K562 (cell line): ENCODE results near the gene RAI14. TPM values are rescaled to one million over a fixed set of nuclear protein-coding genes. Genes with fewer than 3 reads are reported as not detected.

Experiments
- BRD9 ChIP-seq: fragments of 450-650 bp; IDR thresholded peaks from 2 replicates; pipeline ENCODE4 v1.6.1; 2018; ENCODE audit warnings: low read depth; ENCODE audit not compliant: partially characterized antibody
- CREB1 ChIP-seq, 2 experiments: sonication (generic) in 1 of 2; formaldehyde crosslinking in 1 of 2; IDR thresholded peaks; 2 replicates each; pipeline versions ENCODE4 v1.6.1 to v1.8.0; 2012 to 2022; ENCODE audit warnings: inconsistent platforms in 1 of 2, mild to moderate bottlenecking in 1 of 2, missing genetic modification reagents in 1 of 2, moderate library complexity in 1 of 2
- FOXK2 ChIP-seq, 2 experiments: fragments of 450-650 bp; IDR thresholded peaks in 1 of 2; conservative IDR thresholded peaks in 1 of 2; 2 replicates each; pipeline ENCODE4 v1.6.1; 2016; ENCODE audit warnings: low read depth in 2 of 2, mild to moderate bottlenecking in 1 of 2
- GTF2E2 ChIP-seq: fragments of 200-800 bp; sonication (Bioruptor generic); IDR thresholded peaks from 2 replicates; pipeline ENCODE4 v1.6.1; 2016; ENCODE audit warnings: missing genetic modification characterization, missing compliant biosample characterization
- HDAC2 ChIP-seq: fragments of 450-650 bp; IDR thresholded peaks from 2 replicates; pipeline ENCODE4 v1.6.1; 2016; ENCODE audit warnings: mild to moderate bottlenecking
- HSF4 ChIP-seq: fragments of 250-450 bp; sonication (Bioruptor Pico); IDR thresholded peaks from 2 replicates; pipeline ENCODE4 v2.1.2; 2022; ENCODE audit warnings: mild to moderate bottlenecking, moderate library complexity, borderline replicate concordance
- MEF2A ChIP-seq: IDR thresholded peaks from 2 replicates; pipeline ENCODE4 v1.6.1; 2011; ENCODE audit warnings: low read depth, mild to moderate bottlenecking, low read length, moderate library complexity; ENCODE audit not compliant: control insufficient read depth
- MXI1 ChIP-seq: IDR thresholded peaks from 2 replicates; pipeline ENCODE4 v1.6.1; 2011; ENCODE audit warnings: low read depth, mild to moderate bottlenecking, improper control_type of control experiment, low read length
- NRF1 ChIP-seq, 2 experiments: fragments of 450-650 bp; IDR thresholded peaks in 1 of 2; conservative IDR thresholded peaks in 1 of 2; 2 replicates each; pipeline ENCODE4 v1.6.1; 2014; ENCODE audit warnings: mild to moderate bottlenecking in 2 of 2
- SIRT6 ChIP-seq: IDR thresholded peaks from one replicate; pipeline ENCODE4 v1.6.1; 2012; ENCODE audit warnings: low read depth, mild to moderate bottlenecking, control low read depth, inconsistent platforms, low read length, moderate library complexity
- SMAD3 ChIP-seq: fragments of 450-650 bp; formaldehyde crosslinking; conservative IDR thresholded peaks from 2 replicates; pipeline ENCODE4 v1.4.0; 2020; ENCODE audit warnings: mild to moderate bottlenecking
- SMARCA4 ChIP-seq: fragments of 450-650 bp; IDR thresholded peaks from 2 replicates; pipeline ENCODE4 v1.6.1; 2016
- SMARCC2 ChIP-seq: fragments of 450-650 bp; IDR thresholded peaks from 2 replicates; pipeline ENCODE4 v1.6.1; 2017; ENCODE audit warnings: antibody characterized with exemption, moderate library complexity, mild to moderate bottlenecking, low read depth
- SUPT5H ChIP-seq: fragments of 450-650 bp; IDR thresholded peaks from 2 replicates; pipeline ENCODE4 v1.6.1; 2016
- ZNF197 ChIP-seq: fragments of 200-800 bp; sonication (Bioruptor generic); IDR thresholded peaks from 2 replicates; pipeline ENCODE4 v1.6.1; 2016; ENCODE audit warnings: low read depth, missing genetic modification characterization, missing compliant biosample characterization
- ZNF41 ChIP-seq: fragments of 250-450 bp; sonication (Bioruptor Pico); conservative IDR thresholded peaks from 2 replicates; pipeline ENCODE4 v1.4.0; 2020; ENCODE audit warnings: mild to moderate bottlenecking
- polyA plus RNA-seq, 8 experiments: library from polyadenylated mRNA; depleted of rRNA in 4 of 8; stranded (reverse) in 5 of 8; unstranded in 3 of 8; fragments of >200 nt; fragmentation: Nextera tagmentation in 2 of 8; fragmentation: Illumina TruSeq in 1 of 8; extraction: Ambion mirVana in 2 of 8; extraction: Trizol in 1 of 8; gene quantifications; 2 replicates each; pipeline versions ENCODE4 v1.2.1 to v1.2.3, GENCODE V29; 2011 to 2014; ENCODE audit warnings: inconsistent platforms in 1 of 8, missing spikeins in 1 of 8
- total RNA-seq, 7 experiments: library from RNA; depleted of rRNA in 6 of 7; stranded (reverse); fragments of >200 nt in 6 of 7; fragmentation: Illumina TruSeq in 2 of 7; extraction: Trizol in 2 of 7; gene quantifications; 2 replicates each; pipeline versions ENCODE4 v1.2.1 to v1.2.3, GENCODE V29; 2011 to 2021; ENCODE audit warnings: low replicate concordance in 1 of 7
- TF ChIP-seq, protein P1 (sequence below), 2 experiments: fragments of 450-650 bp; conservative IDR thresholded peaks; 2 replicates each; pipeline ENCODE4 v1.6.1; 2017; ENCODE audit warnings: mild to moderate bottlenecking in 2 of 2, moderate library complexity in 2 of 2
- TF ChIP-seq, protein P2 (sequence below): fragments of 450-650 bp; formaldehyde crosslinking; IDR thresholded peaks from 2 replicates; pipeline ENCODE4 v1.4.0; 2022; ENCODE audit warnings: missing genetic modification characterization
- TF ChIP-seq, protein P3 (sequence below): sonication (generic); formaldehyde crosslinking; IDR thresholded peaks from 2 replicates; pipeline ENCODE4 v1.8.0; 2022; ENCODE audit warnings: missing genetic modification reagents, mild to moderate bottlenecking, moderate library complexity, borderline replicate concordance

The RAI14 gene
- total and polyA plus RNA-seq, 9 of the 15 experiments (the other 6 are each of a cell fraction or from before 2014, with no cell fraction given), result 11.3 to 82.5 (median 34.8) TPM

DNA sequence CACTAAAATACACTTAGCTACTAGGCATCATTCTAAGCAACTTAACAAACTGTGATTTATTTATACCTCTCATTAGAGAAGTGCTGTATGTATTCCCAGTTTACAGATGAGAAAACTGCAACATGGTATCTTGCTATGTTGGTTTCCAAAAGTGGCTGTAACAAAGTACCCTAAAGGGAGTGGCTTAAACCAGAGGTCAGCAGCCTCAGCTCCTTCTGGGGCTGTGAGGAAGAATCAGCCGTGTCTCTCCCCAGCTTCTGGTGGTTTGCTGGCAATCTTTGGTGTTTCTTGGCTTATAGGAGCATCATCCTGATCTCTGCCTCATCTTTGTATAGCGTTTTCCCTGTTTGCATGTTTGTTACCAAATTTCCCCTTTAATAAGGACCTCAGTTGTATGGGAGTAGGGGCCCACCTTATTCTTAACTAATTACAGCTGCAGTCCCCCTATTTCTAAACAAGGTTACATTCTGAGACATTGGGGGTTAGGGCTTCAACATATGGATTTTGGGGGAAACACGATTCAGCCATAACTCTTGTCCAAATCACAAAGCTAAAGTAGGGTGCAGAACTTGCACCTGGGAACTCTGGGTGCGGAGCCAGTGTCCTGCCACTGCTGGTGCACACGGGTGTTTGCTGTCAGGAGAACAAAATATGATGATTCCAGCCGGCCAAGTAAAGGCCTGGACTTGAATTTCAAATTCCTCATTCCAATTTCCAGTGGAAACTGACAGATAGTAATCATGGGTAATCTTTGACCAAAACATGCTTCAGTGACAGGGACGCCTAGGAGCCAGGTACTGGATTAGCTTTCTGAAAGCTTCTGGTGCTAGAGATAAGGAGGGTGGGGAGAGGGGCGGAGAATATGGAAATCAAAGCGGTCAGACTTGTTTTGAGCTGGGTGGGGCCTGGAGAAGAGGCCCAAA lies 43.3 kb downstream of the RAI14 start (continued):
- TF ChIP-seq, protein P1, sequence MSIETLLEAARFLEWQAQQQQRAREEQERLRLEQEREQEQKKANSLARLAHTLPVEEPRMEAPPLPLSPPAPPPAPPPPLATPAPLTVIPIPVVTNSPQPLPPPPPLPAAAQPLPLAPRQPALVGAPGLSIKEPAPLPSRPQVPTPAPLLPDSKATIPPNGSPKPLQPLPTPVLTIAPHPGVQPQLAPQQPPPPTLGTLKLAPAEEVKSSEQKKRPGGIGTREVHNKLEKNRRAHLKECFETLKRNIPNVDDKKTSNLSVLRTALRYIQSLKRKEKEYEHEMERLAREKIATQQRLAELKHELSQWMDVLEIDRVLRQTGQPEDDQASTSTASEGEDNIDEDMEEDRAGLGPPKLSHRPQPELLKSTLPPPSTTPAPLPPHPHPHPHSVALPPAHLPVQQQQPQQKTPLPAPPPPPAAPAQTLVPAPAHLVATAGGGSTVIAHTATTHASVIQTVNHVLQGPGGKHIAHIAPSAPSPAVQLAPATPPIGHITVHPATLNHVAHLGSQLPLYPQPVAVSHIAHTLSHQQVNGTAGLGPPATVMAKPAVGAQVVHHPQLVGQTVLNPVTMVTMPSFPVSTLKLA (conservative IDR thresholded peaks at IDR 0.05), result peak in 1 of 2 experiments; percentile 79; a peak in 3 of 4 replicates
- peak; percentile 64; the same call in 1 of the 2 replicates for TF ChIP-seq MEF2A
- peak; percentile 96 for TF ChIP-seq BRD9
- peak; percentile 99 for TF ChIP-seq SMARCC2
- TF ChIP-seq SUPT5H, result no peak
- no peak for TF ChIP-seq HSF4 (CRISPR knock-in tag)
- peak; percentile 68; the same call in 1 of the 2 replicates for TF ChIP-seq MXI1
- TF ChIP-seq SMARCA4, result peak; percentile 100
- TF ChIP-seq ZNF41, result peak; percentile 47; the same call in 1 of the 2 replicates
- TF ChIP-seq SMAD3, result peak; percentile 92
- peak; percentile 93 for TF ChIP-seq ZNF197
- peak; percentile 29; the same call in 1 of the 2 replicates for TF ChIP-seq GTF2E2 (tag)
- peak; percentile 33 to 41; a peak in 1 of 4 replicates for TF ChIP-seq NRF1 (conservative IDR thresholded peaks at IDR 0.05 in 1 of 2, IDR thresholded peaks at IDR 0.05 in 1 of 2)
- TF ChIP-seq, protein P2, sequence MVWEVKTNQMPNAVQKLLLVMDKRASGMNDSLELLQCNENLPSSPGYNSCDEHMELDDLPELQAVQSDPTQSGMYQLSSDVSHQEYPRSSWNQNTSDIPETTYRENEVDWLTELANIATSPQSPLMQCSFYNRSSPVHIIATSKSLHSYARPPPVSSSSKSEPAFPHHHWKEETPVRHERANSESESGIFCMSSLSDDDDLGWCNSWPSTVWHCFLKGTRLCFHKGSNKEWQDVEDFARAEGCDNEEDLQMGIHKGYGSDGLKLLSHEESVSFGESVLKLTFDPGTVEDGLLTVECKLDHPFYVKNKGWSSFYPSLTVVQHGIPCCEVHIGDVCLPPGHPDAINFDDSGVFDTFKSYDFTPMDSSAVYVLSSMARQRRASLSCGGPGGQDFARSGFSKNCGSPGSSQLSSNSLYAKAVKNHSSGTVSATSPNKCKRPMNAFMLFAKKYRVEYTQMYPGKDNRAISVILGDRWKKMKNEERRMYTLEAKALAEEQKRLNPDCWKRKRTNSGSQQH (CRISPR knock-in tag), result peak; percentile 75; the same call in 1 of the 2 replicates
- TF ChIP-seq, protein P3, sequence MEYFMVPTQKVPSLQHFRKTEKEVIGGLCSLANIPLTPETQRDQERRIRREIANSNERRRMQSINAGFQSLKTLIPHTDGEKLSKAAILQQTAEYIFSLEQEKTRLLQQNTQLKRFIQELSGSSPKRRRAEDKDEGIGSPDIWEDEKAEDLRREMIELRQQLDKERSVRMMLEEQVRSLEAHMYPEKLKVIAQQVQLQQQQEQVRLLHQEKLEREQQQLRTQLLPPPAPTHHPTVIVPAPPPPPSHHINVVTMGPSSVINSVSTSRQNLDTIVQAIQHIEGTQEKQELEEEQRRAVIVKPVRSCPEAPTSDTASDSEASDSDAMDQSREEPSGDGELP (CRISPR knock-in tag), result no peak
- peak; percentile 89 to 93 for TF ChIP-seq FOXK2 (conservative IDR thresholded peaks at IDR 0.05 in 1 of 2, IDR thresholded peaks at IDR 0.05 in 1 of 2; ENCODE audit: low read depth in 2 of 2)
- no peak for TF ChIP-seq SIRT6
- TF ChIP-seq CREB1 (IDR thresholded peaks at IDR 0.05), result peak; percentile 71
- TF ChIP-seq CREB1 (CRISPR knock-in tag; IDR thresholded peaks at IDR 0.05), result peak; percentile 46; the same call in 1 of the 2 replicates
- peak; percentile 99 for TF ChIP-seq HDAC2
